Stimulated activated CD8-positive, alpha-beta memory T cell treated with anti-CD3 and anti-CD28 coated beads, Interleukin-7, amount 100 ng/mL, for 48 hours (primary cell): Measurements from ENCODE around the gene RARB.

Experiments used
- DNase-seq, 2 donors: peaks; one replicate each; pipeline ENCODE4 v3.0.0-alpha.2; 2020; ENCODE audit warnings: low read depth in 1 of 2; ENCODE audit errors: extremely low read depth in 1 of 2

RARB gene

GRCh38 chr3:25471081-25471768 is 43.2 kb downstream of the RARB start:
- DNase-seq, result no peak

- DNase-seq, result no peak
Observed at GRCh38 chr3:25472153-25472552, 44.1 kb downstream of the RARB start.

- DNase-seq, result no peak
Observed at GRCh38 chr3:25472731-25473130, 44.7 kb downstream of the RARB start.

- DNase-seq, result no peak
Observed at GRCh38 chr3:25473246-25473645, 45.2 kb downstream of the RARB start.

- DNase-seq, result no peak
Observed at GRCh38 chr3:25474052-25474451, 46.0 kb downstream of the RARB start.

- no peak for DNase-seq
Observed at GRCh38 chr3:25476639-25477038, 48.6 kb downstream of the RARB start.

GRCh38 chr3:25478211-25478757 is 50.2 kb downstream of the RARB start:
- no peak for DNase-seq

- no peak for DNase-seq
Observed at GRCh38 chr3:25478964-25479726, 51.1 kb downstream of the RARB start.

GRCh38 chr3:25479727-25480010 is 51.6 kb downstream of the RARB start:
- no peak for DNase-seq

- no peak for DNase-seq
Observed at GRCh38 chr3:25480811-25481210, 52.7 kb downstream of the RARB start.

GRCh38 chr3:25481386-25481785 is 53.3 kb downstream of the RARB start:
- no peak for DNase-seq

- no peak for DNase-seq
Observed at GRCh38 chr3:25483456-25483855, 55.4 kb downstream of the RARB start.

- DNase-seq, result no peak
Observed at GRCh38 chr3:25485673-25486072, 57.6 kb downstream of the RARB start.

GRCh38 chr3:25486932-25487331 is 58.9 kb downstream of the RARB start:
- no peak for DNase-seq

- DNase-seq, result no peak
Observed at GRCh38 chr3:25489858-25490593, 62.0 kb downstream of the RARB start.

- DNase-seq, result no peak
Observed at GRCh38 chr3:25493246-25493645, 65.2 kb downstream of the RARB start.

GRCh38 chr3:25493786-25494185 is 65.7 kb downstream of the RARB start:
- DNase-seq, result no peak

GRCh38 chr3:25495304-25495703 is 67.2 kb downstream of the RARB start:
- no peak for DNase-seq

- no peak for DNase-seq
Observed at GRCh38 chr3:25495726-25496253, 67.7 kb downstream of the RARB start.

- no peak for DNase-seq
Observed at GRCh38 chr3:25497096-25497495, 69.0 kb downstream of the RARB start.

- DNase-seq, result no peak
Observed at GRCh38 chr3:25500706-25501210, 72.7 kb downstream of the RARB start.
